GM21619 (cell line): ENCODE measurements around the gene ACAD11.
A peak's percentile ranks its signal among the peaks of the same experiment; 100 is the strongest.

Experiments
- ATAC-seq: cut with Tn5 transposase; IDR thresholded peaks from one replicate; pipeline ENCODE4 v1.9.1; 2021; ENCODE audit not compliant: unreplicated experiment

The ACAD11 gene, protein sequence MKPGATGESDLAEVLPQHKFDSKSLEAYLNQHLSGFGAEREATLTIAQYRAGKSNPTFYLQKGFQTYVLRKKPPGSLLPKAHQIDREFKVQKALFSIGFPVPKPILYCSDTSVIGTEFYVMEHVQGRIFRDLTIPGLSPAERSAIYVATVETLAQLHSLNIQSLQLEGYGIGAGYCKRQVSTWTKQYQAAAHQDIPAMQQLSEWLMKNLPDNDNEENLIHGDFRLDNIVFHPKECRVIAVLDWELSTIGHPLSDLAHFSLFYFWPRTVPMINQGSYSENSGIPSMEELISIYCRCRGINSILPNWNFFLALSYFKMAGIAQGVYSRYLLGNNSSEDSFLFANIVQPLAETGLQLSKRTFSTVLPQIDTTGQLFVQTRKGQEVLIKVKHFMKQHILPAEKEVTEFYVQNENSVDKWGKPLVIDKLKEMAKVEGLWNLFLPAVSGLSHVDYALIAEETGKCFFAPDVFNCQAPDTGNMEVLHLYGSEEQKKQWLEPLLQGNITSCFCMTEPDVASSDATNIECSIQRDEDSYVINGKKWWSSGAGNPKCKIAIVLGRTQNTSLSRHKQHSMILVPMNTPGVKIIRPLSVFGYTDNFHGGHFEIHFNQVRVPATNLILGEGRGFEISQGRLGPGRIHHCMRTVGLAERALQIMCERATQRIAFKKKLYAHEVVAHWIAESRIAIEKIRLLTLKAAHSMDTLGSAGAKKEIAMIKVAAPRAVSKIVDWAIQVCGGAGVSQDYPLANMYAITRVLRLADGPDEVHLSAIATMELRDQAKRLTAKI

DNA sequence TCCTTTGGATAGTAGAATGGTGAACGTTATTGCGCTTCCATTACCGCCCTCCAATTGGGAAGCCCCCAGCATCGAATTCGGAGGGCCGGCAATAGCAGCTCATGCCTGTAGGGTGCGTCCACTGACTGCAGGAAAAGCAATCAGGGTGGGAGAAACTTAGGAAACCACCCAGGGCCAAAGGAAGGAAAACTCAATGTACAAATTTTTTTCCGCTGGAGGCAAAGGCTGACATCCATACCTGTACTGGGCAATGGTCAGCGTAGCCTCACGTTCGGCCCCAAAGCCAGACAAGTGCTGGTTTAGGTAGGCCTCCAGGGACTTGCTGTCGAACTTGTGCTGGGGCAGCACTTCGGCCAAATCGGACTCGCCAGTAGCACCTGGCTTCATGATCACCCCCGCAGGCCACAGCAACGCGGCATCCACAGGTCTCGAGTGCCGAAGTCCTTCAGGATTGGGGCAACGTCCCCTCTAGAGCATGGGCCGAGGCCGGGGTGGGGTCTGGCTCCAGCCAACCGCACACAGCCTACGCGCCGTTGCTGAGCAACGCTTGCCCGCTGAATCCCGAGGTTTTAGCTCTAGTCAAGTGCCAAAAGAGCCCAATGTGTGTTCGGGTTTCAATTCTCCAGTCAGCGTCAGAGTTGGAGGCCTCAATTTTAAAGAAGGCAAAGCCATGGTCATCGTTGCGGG lies at the start of gene ACAD11:
Gene ACAD11, minus strand, starts transcription at position 445 of the 687 bp plus-strand sequence. Its CDS starts 58 bp downstream, at position 387.
- peak; percentile 49 for ATAC-seq

DNA sequence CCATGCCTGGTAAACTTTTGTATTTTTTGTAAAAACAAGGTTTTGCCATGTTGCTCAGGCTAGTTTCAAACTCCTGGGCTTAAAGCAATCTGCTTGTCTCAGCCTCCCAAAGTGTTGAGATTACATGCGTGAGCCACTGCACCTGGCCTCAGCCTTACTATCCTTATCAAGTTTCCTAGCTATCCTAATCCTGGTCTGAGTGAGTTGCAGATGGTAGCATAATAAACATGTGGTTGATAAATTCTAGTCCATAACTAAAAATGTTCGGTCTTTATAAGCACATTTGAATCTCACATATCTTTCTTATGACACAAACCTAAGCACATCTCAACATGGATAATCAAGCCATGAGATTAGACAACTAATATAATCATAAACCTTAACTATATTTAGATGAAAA lies 44.1 kb upstream of the ACAD11 start:
- no peak for ATAC-seq

DNA sequence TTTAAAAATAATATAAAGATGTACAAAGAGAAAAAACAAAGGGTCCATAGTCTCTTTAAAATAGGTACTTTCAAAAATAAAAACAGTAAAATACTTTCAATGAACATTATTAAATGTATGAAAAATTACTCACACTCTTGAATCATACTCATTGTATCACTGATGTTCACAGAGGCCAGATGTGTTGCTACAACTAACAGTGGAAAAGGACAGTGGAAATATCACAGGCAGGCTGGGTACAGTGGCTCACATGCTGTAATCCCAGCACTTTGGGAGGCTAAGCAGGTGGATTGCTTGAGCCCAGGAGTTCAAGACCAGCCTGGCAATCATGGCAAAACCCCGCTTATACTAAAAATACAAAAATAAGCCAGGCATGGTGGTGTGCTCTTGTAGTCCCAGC lies 35.8 kb upstream of the ACAD11 start:
- ATAC-seq, result no peak

DNA sequence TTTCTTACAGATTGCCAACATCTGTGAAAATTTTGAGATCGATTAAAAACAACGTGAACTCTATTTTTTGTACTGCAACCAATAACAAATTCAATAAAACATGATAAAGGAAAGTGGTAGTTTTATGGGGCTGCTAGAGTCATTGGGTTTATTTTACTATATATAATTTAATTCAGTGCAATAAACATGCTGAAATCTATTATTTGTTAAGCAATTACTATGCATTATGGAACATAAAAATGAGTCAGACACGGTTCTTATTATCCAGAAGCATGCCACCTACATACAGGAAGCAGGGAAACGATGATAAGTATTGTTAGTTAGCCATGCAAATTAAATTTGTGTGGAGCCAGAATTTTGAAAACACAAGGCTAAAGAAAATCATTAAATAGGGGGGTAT lies 35.4 kb upstream of the ACAD11 start:
- ATAC-seq, result no peak

DNA sequence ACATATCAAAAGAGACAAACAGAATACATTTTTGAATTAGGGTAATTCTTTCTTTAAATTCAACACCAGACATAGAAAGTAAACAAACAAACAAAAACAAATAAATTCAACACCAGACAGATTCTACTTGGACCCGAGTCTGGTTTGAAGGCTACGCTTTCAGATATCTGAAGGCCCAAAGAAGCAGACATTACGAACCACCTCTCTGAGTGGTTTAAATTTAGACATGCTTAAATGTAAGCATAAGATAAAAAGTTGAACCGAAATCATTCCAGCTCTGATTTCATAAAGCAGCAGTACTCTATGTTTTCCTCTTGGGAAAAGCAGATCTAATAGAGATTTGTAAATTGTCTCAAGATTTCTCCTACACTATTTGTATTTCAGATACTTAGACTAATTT lies 30.4 kb upstream of the ACAD11 start:
- no peak for ATAC-seq

DNA sequence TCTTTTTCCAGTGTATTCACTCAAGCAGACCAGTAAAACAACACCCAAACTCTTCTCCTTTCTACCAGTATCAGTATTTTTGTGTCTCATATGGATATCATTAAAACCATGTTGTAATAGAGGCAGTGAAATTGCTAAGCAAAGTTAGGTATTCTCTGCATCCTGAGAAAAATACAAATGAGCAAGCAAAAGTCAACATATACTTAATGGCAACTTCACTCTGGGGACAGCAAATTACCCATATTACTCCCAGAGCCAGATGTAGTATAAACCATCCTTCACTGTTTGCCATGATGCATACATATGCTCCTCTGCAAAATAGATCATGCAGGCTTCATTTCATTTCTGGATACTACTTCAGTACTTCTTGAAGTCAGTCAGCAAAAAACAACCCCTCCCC lies 22.6 kb upstream of the ACAD11 start:
- no peak for ATAC-seq

DNA sequence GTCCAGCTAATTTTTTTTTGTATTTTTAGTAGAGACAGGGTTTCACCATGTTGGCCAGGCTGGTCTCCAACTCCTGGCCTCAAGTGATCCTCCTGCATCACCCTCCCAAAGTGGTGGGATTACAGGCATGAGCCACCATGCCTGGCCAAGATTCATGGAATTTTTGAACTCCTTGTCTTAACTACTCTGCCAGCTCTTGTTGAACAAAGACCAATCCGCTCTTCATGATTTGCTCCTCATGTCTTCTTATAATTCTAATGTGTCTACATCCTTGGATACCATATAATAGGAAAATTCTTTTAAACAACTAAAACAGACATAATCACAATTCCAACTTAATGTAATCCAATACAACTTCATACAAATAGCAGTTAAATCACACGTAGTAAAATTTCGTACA lies 21.8 kb upstream of the ACAD11 start:
- no peak for ATAC-seq

DNA sequence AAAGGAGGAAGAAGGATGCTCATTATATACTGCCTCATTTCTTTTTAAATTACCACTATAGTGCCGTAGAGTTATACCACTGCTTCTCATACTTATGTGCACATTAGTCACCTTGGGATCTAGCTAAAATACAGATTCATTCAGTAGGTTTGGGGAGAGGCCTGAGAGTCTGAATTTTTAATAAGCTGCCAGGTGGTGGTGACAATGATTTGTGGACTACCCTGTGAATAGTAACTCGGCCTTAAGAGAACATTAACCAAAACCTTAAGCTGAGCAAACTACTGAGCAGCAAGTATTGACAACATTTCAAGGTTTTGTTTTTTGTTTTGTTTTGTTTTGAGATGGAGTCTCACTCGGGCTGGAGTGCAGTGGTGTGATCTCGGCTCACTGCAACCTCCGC lies 20.3 kb upstream of the ACAD11 start:
- ATAC-seq, result no peak

DNA sequence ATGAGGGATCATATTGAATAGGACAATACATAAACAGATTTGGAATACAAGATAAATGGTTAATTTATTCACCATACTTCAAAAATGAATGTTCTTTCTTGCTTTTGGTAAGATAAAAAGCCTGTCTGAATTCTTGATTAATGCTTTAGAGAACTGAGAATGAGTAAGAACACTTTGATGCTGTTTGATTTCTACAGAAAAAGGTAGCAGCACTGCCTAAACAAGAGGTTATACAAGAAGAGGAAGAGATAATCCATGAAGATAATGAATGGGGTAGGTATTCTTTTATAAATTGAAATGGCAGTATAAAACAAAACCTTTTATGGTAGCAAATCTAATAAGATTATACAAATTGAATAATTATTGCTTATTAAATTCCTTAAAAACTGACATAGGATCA lies 15.8 kb upstream of the ACAD11 start:
- no peak for ATAC-seq

DNA sequence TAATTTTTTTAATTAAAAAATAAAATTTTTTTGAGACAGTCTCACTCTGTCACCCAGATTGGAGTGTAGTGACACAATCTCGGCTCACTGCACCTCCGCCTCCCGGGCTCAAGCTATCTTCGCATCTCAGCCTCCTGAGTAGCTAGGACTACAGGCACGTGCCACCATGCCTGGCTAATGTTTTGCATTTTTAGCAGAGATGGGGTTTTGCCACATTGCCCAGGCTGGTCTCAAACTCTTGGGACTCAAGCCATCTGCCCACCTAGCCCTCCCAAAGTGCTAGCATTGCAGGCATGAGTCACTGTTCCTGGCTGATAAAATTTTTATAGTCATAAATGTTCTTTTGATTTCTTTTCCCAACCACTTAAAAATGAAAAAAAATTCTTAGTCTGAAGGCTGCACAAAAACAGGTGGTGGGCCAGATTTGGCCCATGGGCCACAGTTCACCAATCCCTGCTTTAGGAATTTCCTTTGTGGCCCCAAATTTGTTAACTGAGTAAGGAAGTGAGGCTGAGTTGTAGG lies 9.7 kb upstream of the ACAD11 start:
- no peak for ATAC-seq

DNA sequence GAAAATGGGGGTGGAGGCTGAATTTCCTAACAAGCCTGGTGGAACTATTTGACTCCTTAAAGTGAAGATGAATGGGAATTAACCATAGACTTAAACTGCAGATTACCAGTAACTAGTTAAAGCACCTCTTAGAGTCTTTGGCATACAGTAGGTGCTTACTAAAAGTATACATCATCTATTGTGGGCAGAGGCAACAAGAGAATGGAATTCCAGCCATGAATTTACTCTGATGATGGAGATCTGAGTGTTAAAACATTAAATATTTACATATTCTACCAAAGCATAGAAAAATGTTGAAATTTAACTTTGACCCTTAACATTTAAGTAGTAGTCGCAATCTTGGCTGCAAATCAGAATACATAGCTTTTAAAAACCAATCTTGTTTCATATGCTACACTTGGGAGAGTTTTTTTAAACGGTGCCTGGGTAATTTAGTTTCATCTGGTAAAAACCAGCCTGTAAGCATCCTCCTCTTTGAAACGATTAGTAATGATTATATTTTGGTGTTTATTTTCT lies 5.7 kb upstream of the ACAD11 start:
- ATAC-seq, result no peak

DNA sequence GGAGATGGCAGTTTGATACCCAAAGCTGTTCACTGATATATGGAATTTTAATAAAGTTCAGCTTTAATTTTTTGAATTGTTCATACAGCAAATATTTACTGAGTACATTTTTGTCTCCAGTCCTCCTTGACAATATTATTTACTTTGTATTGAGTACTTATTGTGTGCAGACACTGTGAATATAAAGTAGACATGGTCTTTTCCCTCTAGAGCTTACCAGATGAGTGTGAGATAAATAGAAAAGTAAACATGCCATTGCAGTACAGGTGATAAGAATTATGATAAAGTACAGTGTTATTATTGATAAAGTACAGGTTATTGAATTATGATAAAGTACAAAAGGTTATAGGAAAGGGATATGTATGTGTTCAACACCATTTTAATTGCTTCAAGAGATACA lies 2.6 kb upstream of the ACAD11 start:
- ATAC-seq, result no peak

DNA sequence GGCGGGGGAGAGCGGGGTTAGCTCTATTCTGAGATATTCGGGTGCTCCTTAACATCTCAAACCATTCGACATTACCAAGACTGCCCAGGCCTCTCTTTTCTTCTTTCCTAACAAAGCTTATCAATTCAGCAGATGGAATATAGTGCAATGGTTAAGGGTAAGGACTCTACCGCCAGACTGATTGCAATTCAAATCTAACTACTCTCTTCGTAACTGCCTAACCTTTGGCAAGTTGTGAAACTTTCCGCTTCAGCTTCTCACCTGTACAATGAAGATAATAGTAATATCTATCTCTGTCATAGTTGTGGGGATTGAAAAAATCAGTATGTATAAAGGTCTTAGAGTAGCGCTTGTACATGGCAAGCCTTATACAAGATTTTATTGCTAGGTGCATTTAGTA lies 1.5 kb upstream of the ACAD11 start:
- ATAC-seq, result no peak

DNA sequence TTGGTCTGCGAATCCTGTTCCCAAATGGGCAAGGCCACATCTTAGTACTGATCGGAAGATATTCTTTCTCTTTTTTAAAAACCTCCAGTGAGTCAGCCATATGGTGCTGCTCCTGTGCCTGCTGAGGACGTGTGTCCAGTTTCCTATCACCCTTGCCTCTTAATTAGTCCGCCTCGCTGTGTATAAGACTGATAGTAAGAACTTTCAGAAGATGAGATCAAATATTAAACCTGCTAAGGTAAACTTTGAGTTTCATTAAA lies 1.1 kb upstream of the ACAD11 start:
- no peak for ATAC-seq

DNA sequence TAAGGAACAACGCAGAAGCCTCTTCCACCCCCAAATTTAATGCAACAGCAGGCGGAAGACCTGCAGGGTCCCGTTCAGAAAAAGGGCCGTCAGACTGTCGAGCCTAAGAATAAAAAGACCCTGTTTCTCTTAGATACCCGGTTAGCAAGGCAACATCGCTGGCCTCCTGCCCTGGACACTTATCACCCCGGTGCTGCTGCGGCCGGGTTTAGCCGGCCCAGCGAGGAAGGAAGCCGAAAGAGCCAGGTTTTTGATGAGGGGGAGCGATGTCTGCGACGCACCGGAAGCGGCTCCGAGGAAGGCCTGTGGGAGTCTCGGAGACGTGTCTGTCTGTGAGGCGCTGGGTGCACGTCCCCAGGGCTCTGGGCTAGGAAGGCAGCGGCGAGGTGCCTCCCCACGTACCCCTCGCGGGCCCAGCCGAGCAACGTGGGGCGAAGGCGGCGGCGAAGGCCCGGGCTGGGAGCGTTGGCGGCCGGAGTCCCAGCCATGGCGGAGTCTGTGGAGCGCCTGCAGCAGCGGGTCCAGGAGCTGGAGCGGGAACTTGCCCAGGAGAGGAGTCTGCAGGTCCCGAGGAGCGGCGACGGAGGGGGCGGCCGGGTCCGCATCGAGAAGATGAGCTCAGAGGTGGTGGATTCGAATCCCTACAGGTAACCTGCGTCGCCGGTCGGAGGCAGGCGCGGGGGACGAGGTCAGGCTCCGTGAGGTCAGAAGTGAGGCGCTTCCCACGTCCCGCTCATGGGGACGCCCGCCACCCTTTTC lies 622 bp upstream of the ACAD11 start, which contains the start of gene UBA5:
Gene UBA5, plus strand, starts transcription at position 278 of the 759 bp plus-strand sequence. Its CDS starts 209 bp downstream, at position 487.
- peak; percentile 70 for ATAC-seq

DNA sequence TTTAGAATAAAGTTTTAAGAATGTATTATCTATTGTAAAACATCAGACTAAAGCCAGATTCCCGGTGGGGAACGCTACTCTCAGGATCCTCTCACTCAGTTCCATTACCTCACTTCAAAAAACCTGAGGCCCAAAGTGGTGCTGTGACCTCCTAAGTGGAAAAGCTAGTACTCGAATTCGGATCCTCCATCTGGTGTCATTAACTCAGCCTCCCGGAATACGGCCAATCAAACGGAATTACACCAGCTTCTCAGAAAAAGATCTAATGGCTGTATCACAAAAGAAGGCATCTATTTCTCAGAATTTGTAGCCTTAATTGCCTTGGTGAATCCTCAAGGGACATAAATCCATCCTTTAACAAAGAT lies 627 bp downstream of the ACAD11 start:
- peak; percentile 1 for ATAC-seq

DNA sequence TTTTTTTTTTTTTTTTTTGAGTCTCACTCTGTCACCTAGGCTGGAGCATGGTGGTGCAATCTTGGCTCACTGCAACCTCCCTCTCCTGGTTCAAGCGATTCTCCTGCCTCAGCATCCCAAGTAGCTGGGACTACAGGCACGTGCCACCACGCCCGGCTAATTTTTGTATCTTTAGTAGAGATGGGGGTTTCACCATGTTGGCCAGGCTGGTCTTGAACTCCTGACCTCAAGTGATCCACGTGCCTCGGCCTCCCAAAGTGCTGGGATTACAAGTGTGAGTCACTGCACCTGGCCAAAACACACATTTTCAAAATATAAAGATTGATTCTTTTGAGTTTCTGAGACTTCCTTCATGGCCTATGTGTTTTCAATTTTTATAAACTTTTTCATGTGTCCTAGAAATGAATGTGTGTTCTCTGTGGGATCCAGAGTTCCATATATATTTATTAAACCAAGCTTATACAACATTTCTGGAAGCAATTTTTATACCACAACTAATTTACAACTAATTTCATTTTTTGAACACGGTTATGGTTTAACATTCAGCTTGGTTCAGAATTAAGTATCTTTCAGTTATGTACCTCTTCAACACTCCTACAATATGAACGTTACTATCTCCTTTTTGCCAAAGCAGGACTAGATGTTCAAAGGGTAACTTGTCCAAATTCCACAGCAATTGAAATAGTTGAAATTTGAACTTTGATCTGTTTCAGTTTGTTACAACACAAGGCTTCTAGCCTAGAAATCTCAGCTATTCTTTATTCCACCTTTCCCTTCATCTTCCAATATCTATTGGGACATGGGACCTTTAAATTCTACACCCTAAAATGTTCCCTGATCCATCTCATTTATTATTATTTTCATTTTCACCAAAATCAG lies 1.5 kb downstream of the ACAD11 start:
- ATAC-seq, result no peak

DNA sequence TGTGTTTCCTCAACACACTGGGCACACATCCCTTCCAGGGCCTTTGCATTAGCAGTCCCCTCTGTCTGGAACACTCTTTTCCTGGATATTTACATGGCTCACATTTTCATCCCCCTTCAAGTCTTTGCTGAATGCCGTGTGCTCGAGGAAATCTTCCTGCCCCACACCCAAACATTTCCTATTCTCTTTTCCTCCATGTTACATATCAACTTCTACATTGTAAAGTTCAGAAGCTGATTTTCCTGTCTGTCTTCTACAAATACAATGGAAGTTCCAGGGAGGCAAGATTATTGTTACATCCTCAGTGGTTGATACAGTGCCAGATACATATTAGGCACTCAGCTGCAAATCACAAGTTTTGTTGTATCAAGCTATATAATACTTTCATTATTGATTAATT lies 4.1 kb downstream of the ACAD11 start:
- ATAC-seq, result no peak

DNA sequence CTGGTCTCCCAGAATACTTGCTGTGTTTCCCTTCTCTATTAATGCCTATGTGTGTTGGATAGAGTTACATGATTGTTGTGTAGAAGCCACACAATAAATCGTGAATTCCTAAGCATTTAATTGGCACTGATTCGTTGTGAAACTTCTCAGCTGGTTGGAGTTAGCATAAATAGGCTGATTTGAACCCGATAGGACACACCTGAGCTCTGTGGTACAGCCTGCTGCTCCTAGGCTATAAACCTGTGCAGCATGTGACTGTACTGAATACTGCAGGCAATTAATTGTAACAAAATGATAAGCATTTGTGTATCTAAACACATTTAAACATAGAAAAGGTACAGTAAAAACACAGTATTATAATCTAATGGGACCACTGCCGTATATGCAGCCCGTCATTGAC lies 4.9 kb downstream of the ACAD11 start:
- ATAC-seq, result no peak

DNA sequence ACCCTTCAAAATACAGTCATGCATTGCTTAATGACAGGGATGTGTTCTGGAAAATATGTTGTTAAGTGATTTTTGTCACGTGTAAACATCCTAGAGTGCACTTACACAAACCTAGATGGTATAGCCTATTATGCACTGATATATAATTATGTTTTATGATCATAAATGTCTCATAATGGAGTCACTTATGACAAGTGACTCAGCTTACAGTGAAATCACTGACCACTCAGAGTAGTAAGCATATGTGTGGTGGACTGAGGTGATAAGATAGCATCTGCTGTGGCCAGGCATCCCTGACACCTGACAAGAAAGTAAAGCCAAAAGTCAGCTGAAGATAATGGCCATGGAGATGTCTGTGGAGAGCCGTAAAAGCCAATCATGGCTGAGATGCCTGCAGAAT lies 5.4 kb downstream of the ACAD11 start:
- ATAC-seq, result no peak
